SK-N-SH treated with all-trans-retinoic acid at 6 μM for 48 hours (cell line): ENCODE results near the gene SYN1.

Source experiments
- CREB5 ChIP-seq: fragments of 250-450 bp; sonication (Bioruptor Pico); IDR thresholded peaks from 2 replicates; pipeline ENCODE4 v1.5.1; 2020; ENCODE audit warnings: low read depth, mild to moderate bottlenecking, moderate library complexity
- PATZ1 ChIP-seq: fragments of 250-450 bp; sonication (Bioruptor Pico); IDR thresholded peaks from 2 replicates; pipeline ENCODE4 v1.8.0; 2020; ENCODE audit warnings: mild to moderate bottlenecking, moderate library complexity, borderline replicate concordance
- POU6F1 ChIP-seq: fragments of 250-450 bp; sonication (Bioruptor Pico); IDR thresholded peaks from 2 replicates; pipeline ENCODE4 v1.8.0; 2021; ENCODE audit warnings: low read depth, mild to moderate bottlenecking, moderate library complexity, borderline replicate concordance
- ZFP30 ChIP-seq: fragments of 450-650 bp; formaldehyde crosslinking; IDR thresholded peaks from 2 replicates; pipeline ENCODE4 v1.5.0; 2022; ENCODE audit warnings: mild to moderate bottlenecking, moderate library complexity
- ZNF70 ChIP-seq: fragments of 450-650 bp; formaldehyde crosslinking; IDR thresholded peaks from 2 replicates; pipeline ENCODE4 v1.5.0; 2020; ENCODE audit warnings: mild to moderate bottlenecking, moderate library complexity

GRCh38 chrX:47556045-47556623 lies 63.5 kb downstream of the SYN1 start:
- no peak for TF ChIP-seq POU6F1 (CRISPR knock-in tag)
- TF ChIP-seq ZFP30 (CRISPR knock-in tag) = no peak
- no peak for TF ChIP-seq CREB5 (CRISPR knock-in tag)
- no peak for TF ChIP-seq ZNF70 (CRISPR knock-in tag)
- no peak for TF ChIP-seq PATZ1 (CRISPR knock-in tag)
